GM12878 (cell line): ENCODE measurements around the gene MRPL39. TPM values are rescaled to one million over a fixed set of nuclear protein-coding genes. Genes with fewer than 3 reads are reported as not detected.

ENCODE experiments used
- ATAC-seq: fragments of 200-7000 bp; cut with Tn5 transposase; 3 replicates; pipeline ENCODE4 v1.9.1; 2020; ENCODE audit warnings: mild to moderate bottlenecking, moderate library complexity
- BruUV-seq: library from RNA; stranded (reverse); fragments of 400-500 nt; replicated peaks from 2 replicates; lab custom pipeline; 2021; lab: Mats Ljungman, UMichigan
- CTCF ChIA-PET: fragments of 300-600 bp; sonication (Branson Sonifier 250); formaldehyde crosslinking; extraction: SDS; loops from one replicate; lab custom pipeline; 2021; ENCODE audit warnings: inconsistent platforms; lab: Yijun Ruan, JAX
- POLR2A ChIA-PET: fragments of 350-600 bp; formaldehyde crosslinking; extraction: SDS; loops from one replicate; lab custom pipeline; 2021; ENCODE audit warnings: inconsistent platforms; lab: Charles Lee
- RAD21 ChIA-PET: fragments of 300-600 bp; sonication (Branson Sonifier 250); formaldehyde crosslinking; loops from one replicate; lab custom pipeline; 2023; ENCODE audit warnings: antibody characterized with exemption; ENCODE audit not compliant: unreplicated experiment; lab: Charles Lee
- SMC1A ChIA-PET: fragments of 300-600 bp; sonication (Branson Sonifier 250); formaldehyde crosslinking; loops from one replicate; lab custom pipeline; 2023; ENCODE audit not compliant: unreplicated experiment, uncharacterized antibody; lab: Charles Lee
- DNase-seq: peaks from one replicate; pipeline ENCODE4 v3.0.0-alpha.2; 2011; ENCODE audit warnings: low read depth, low spot score
- FAIRE-seq: peaks from 3 replicates; lab custom pipeline; 2011; peaks lifted over from hg19 to GRCh38; lab: Jason Lieb, UNC
- H2AFZ ChIP-seq: 2 replicates; pipeline ENCODE4 v1.6.0; 2011; ENCODE audit warnings: low read depth, low read length, control low read depth; ENCODE audit not compliant: control insufficient read depth
- H3K27ac ChIP-seq: 2 replicates; pipeline ENCODE4 v1.5.1; 2011; ENCODE audit warnings: control low read depth; ENCODE audit not compliant: control insufficient read depth, insufficient read depth
- H3K27me3 ChIP-seq, 2 experiments: replicated peaks in 1 of 2; 2 replicates each; pipeline versions ENCODE4 v1.6.0 to v1.6.1; 2011; ENCODE audit warnings: low read length in 1 of 2; ENCODE audit not compliant: control insufficient read depth in 2 of 2, insufficient read depth in 2 of 2
- H3K36me3 ChIP-seq, 2 experiments: 2 replicates each; pipeline ENCODE4 v1.5.1; 2011; ENCODE audit warnings: low read length in 1 of 2; ENCODE audit not compliant: control insufficient read depth in 2 of 2, insufficient read depth in 2 of 2
- H3K4me1 ChIP-seq: 2 replicates; pipeline ENCODE4 v1.6.1; 2011; ENCODE audit warnings: mild to moderate bottlenecking, low read length, moderate library complexity, mixed read lengths; ENCODE audit not compliant: control insufficient read depth, insufficient read depth
- H3K4me2 ChIP-seq: 2 replicates; pipeline ENCODE4 v1.6.0; 2011; ENCODE audit warnings: control low read depth; ENCODE audit not compliant: control insufficient read depth, insufficient read depth
- H3K4me3 ChIP-seq: fragments of 200-600 bp; sonication (generic); 2 replicates; pipeline ENCODE4 v1.5.1; 2016
- H3K79me2 ChIP-seq: 2 replicates; pipeline ENCODE4 v1.6.0; 2011; ENCODE audit warnings: low read length; ENCODE audit not compliant: control insufficient read depth, insufficient read depth
- H3K9ac ChIP-seq: 2 replicates; pipeline ENCODE4 v1.8.0; 2011; ENCODE audit warnings: low read length, control low read depth, mixed read lengths; ENCODE audit not compliant: control insufficient read depth, insufficient read depth
- H3K9me3 ChIP-seq: replicated peaks from 3 replicates; pipeline ENCODE4 v1.5.1; 2011; ENCODE audit warnings: mild to moderate bottlenecking, low read length; ENCODE audit not compliant: control insufficient read depth, insufficient read depth
- H4K20me1 ChIP-seq: 2 replicates; pipeline ENCODE4 v1.6.0; 2011; ENCODE audit not compliant: control insufficient read depth, insufficient read depth
- CBX5 ChIP-seq: sonication (generic); IDR thresholded peaks from 2 replicates; pipeline ENCODE4 v1.6.1; 2016; ENCODE audit warnings: low read depth, moderate library complexity, mild to moderate bottlenecking, inconsistent platforms
- NBN ChIP-seq: fragments of 450-650 bp; IDR thresholded peaks from 2 replicates; pipeline ENCODE4 v1.6.1; 2016
- TBL1XR1 ChIP-seq: IDR thresholded peaks from 2 replicates; pipeline ENCODE4 v1.6.1; 2012; ENCODE audit warnings: low read depth, low read length, improper control_type of control experiment
- WGBS: methylation state at CpG from one replicate; pipeline ENCODE4 v1.1.6; 2016; ENCODE audit warnings: low lambda C conversion rate; ENCODE audit not compliant: insufficient replicate concordance, insufficient coverage; ENCODE audit errors: missing lambda C conversion rate; 5-methylcytosine and 5-hydroxymethylcytosine counted together
- in situ Hi-C: fragments of 300-500 bp; cut with MboI; formaldehyde crosslinking; loops from 9 replicates; pipeline ENCODE4 v1.14.3; 2018; ENCODE audit warnings: mixed read lengths
- intact Hi-C: fragments of 100-400 bp; cut with micrococcal nuclease; formaldehyde crosslinking; loops from one replicate; pipeline ENCODE4 v1.14.2; 2022; ENCODE audit not compliant: unreplicated experiment
- polyA plus RNA-seq, 11 experiments: library from polyadenylated mRNA; depleted of rRNA in 4 of 11; unstranded in 6 of 11; stranded (reverse) in 5 of 11; fragments of >200 nt; fragmentation: Nextera tagmentation in 4 of 11; fragmentation: Illumina TruSeq in 1 of 11; extraction: Ambion mirVana in 4 of 11; extraction: Trizol in 1 of 11; gene quantifications; 1 replicate in 1 of 11; 2 replicates in 10 of 11; pipeline versions ENCODE4 v1.2.1 to v1.2.3, GENCODE V29; 2011 to 2016; ENCODE audit warnings: inconsistent platforms in 2 of 11, missing spikeins in 2 of 11, low read depth in 1 of 11
- total RNA-seq, 4 experiments: library from RNA; depleted of rRNA in 3 of 4; stranded (reverse); fragments of >200 nt in 3 of 4; fragmentation: Illumina TruSeq in 1 of 4; extraction: Trizol in 1 of 4; gene quantifications; 2 replicates each; pipeline versions ENCODE4 v1.2.1 to v1.2.3, GENCODE V29; 2013 to 2021
- TF ChIP-seq, protein P1 (sequence below): fragments of 450-650 bp; formaldehyde crosslinking; IDR thresholded peaks from 2 replicates; pipeline ENCODE4 v1.5.0; 2022; ENCODE audit warnings: mild to moderate bottlenecking, missing genetic modification characterization
- TF ChIP-seq, protein P2 (sequence below): fragments of 450-650 bp; IDR thresholded peaks from 2 replicates; pipeline ENCODE4 v1.6.1; 2017; ENCODE audit warnings: mild to moderate bottlenecking, moderate library complexity
- TF ChIP-seq, protein P3 (sequence below): fragments of 450-650 bp; IDR thresholded peaks from 2 replicates; pipeline ENCODE4 v1.6.1; 2017; ENCODE audit warnings: mild to moderate bottlenecking, low read depth, inconsistent platforms; ENCODE audit not compliant: poor library complexity, severe bottlenecking
- TF ChIP-seq, protein P4 (sequence below): IDR thresholded peaks from 2 replicates; pipeline ENCODE4 v1.6.1; 2012; ENCODE audit warnings: low read length, inconsistent platforms

Gene MRPL39
- total and polyA plus RNA-seq, 10 of the 15 experiments (the other 5 are each of a cell fraction or from before 2014, with no cell fraction given) = 68.8 to 292 (median 120) TPM

DNA sequence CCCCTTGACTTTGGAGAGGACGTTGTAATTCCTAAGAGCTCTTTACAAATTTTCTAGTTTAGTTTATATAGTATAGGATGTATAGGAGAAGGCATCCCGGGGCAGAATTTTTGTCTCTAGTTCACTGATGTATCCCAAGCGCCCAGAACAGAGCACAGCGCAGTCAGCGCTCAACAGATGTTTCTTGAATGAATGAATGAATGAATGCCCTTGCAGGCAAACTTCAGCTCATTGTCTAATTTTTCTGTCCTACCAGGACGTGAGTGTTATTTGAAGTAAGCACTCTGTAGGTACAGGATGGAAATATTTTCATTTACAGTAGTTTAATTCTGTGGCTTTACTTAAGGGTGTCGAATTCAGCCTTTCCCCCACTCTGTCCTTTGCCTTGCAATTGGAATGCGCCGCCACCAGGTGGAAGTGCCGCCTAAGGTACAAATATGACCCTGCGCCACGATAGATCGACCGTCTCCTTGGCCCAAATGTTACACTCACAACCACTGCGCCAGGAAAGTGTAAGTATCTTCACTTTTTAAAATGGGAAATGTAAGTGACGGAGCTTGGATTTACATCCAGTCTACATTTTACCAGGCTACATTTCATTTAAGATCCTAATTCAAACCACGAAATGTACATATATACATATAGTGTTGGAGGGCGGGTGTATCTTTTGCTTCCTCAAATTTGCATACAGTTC, 910 bp upstream of the MRPL39 start:
- intact Hi-C loops = loop anchor here (1.0 to 10.0 kb wide), 7 partner anchors 31 to 1109 kb away; partner anchors contain the start of gene JAM2
- POLR2A ChIA-PET = interaction anchor here (0.9 kb wide), 2 partner anchors 28 to 126 kb away, joined by 3 read pairs; partner anchors contain the start of genes ATP5PF and GABPA
- TF ChIP-seq, protein P1, sequence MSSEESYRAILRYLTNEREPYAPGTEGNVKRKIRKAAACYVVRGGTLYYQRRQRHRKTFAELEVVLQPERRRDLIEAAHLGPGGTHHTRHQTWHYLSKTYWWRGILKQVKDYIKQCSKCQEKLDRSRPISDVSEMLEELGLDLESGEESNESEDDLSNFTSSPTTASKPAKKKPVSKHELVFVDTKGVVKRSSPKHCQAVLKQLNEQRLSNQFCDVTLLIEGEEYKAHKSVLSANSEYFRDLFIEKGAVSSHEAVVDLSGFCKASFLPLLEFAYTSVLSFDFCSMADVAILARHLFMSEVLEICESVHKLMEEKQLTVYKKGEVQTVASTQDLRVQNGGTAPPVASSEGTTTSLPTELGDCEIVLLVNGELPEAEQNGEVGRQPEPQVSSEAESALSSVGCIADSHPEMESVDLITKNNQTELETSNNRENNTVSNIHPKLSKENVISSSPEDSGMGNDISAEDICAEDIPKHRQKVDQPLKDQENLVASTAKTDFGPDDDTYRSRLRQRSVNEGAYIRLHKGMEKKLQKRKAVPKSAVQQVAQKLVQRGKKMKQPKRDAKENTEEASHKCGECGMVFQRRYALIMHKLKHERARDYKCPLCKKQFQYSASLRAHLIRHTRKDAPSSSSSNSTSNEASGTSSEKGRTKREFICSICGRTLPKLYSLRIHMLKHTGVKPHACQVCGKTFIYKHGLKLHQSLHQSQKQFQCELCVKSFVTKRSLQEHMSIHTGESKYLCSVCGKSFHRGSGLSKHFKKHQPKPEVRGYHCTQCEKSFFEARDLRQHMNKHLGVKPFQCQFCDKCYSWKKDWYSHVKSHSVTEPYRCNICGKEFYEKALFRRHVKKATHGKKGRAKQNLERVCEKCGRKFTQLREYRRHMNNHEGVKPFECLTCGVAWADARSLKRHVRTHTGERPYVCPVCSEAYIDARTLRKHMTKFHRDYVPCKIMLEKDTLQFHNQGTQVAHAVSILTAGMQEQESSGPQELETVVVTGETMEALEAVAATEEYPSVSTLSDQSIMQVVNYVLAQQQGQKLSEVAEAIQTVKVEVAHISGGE (CRISPR knock-in tag) = no peak
- TF ChIP-seq TBL1XR1 = 0 out of 2 replicates have a peak, but pooled peaks have one; percentile 30
- TF ChIP-seq, protein P2, sequence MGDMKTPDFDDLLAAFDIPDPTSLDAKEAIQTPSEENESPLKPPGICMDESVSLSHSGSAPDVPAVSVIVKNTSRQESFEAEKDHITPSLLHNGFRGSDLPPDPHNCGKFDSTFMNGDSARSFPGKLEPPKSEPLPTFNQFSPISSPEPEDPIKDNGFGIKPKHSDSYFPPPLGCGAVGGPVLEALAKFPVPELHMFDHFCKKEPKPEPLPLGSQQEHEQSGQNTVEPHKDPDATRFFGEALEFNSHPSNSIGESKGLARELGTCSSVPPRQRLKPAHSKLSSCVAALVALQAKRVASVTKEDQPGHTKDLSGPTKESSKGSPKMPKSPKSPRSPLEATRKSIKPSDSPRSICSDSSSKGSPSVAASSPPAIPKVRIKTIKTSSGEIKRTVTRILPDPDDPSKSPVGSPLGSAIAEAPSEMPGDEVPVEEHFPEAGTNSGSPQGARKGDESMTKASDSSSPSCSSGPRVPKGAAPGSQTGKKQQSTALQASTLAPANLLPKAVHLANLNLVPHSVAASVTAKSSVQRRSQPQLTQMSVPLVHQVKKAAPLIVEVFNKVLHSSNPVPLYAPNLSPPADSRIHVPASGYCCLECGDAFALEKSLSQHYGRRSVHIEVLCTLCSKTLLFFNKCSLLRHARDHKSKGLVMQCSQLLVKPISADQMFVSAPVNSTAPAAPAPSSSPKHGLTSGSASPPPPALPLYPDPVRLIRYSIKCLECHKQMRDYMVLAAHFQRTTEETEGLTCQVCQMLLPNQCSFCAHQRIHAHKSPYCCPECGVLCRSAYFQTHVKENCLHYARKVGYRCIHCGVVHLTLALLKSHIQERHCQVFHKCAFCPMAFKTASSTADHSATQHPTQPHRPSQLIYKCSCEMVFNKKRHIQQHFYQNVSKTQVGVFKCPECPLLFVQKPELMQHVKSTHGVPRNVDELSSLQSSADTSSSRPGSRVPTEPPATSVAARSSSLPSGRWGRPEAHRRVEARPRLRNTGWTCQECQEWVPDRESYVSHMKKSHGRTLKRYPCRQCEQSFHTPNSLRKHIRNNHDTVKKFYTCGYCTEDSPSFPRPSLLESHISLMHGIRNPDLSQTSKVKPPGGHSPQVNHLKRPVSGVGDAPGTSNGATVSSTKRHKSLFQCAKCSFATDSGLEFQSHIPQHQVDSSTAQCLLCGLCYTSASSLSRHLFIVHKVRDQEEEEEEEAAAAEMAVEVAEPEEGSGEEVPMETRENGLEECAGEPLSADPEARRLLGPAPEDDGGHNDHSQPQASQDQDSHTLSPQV = no peak
- TF ChIP-seq, protein P3, sequence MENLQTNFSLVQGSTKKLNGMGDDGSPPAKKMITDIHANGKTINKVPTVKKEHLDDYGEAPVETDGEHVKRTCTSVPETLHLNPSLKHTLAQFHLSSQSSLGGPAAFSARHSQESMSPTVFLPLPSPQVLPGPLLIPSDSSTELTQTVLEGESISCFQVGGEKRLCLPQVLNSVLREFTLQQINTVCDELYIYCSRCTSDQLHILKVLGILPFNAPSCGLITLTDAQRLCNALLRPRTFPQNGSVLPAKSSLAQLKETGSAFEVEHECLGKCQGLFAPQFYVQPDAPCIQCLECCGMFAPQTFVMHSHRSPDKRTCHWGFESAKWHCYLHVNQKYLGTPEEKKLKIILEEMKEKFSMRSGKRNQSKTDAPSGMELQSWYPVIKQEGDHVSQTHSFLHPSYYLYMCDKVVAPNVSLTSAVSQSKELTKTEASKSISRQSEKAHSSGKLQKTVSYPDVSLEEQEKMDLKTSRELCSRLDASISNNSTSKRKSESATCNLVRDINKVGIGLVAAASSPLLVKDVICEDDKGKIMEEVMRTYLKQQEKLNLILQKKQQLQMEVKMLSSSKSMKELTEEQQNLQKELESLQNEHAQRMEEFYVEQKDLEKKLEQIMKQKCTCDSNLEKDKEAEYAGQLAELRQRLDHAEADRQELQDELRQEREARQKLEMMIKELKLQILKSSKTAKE = peak; percentile 49
- TF ChIP-seq, protein P4, sequence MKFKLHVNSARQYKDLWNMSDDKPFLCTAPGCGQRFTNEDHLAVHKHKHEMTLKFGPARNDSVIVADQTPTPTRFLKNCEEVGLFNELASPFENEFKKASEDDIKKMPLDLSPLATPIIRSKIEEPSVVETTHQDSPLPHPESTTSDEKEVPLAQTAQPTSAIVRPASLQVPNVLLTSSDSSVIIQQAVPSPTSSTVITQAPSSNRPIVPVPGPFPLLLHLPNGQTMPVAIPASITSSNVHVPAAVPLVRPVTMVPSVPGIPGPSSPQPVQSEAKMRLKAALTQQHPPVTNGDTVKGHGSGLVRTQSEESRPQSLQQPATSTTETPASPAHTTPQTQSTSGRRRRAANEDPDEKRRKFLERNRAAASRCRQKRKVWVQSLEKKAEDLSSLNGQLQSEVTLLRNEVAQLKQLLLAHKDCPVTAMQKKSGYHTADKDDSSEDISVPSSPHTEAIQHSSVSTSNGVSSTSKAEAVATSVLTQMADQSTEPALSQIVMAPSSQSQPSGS = 0 out of 2 replicates have a peak, but pooled peaks have one; percentile 36
- 0 out of 2 replicates have a peak, but pooled peaks have one; percentile 38 for TF ChIP-seq CBX5
- 0 out of 2 replicates have a peak, but pooled peaks have one; percentile 16 for TF ChIP-seq NBN

More for the DNA sequence above, 910 bp upstream of the MRPL39 start:
- H3K9ac ChIP-seq = peak overlapping the region; percentile 52
- H4K20me1 ChIP-seq = no peaks in the 10 kb centered on the region
- no TSS peak for BruUV-seq
- FAIRE-seq (peak; percentile 95), ATAC-seq (peak; percentile 86), DNase-seq (peak; percentile 67)
- RAD21 ChIA-PET = interaction anchor here (0.6 to 2.9 kb wide), 30 partner anchors 9 to 563 kb away, joined by 3 to 15 read pairs (median 4); partner anchors contain the start of genes APP, ATP5PF, GABPA and JAM2
- in situ Hi-C loops = loop anchor here (5.0 to 10.0 kb wide), 5 partner anchors 99 to 1109 kb away; partner anchors contain the start of genes ATP5PF and GABPA
- WGBS = 1% methylated on average over 18 of the region's 18 CpGs
- peaks cover 32% of the 10 kb centered on the region for H3K79me2 ChIP-seq
- peak overlapping the region; percentile 93 for H2AFZ ChIP-seq
- CTCF ChIA-PET = interaction anchor here (0.7 to 5.1 kb wide), 47 partner anchors 9 to 1109 kb away, joined by 3 to 70 read pairs (median 4); partner anchors contain the start of genes ATP5PF, GABPA and JAM2
- no peaks in the 10 kb centered on the region; the same call in 2 of the 3 replicates for H3K9me3 ChIP-seq
- H3K27ac ChIP-seq = no peak overlapping the region; the same call in 1 of the 2 replicates
- H3K27me3 ChIP-seq = no peaks in the 10 kb centered on the region
- H3K4me1 ChIP-seq = peaks cover 9% of the 10 kb centered on the region; the same call in 1 of the 2 replicates
- SMC1A ChIA-PET = interaction anchor here (0.5 to 5.5 kb wide), 23 partner anchors 9 to 560 kb away, joined by 3 to 51 read pairs (median 4); no protein-coding TSS in a partner anchor
- peak overlapping the region; percentile 88 for H3K4me2 ChIP-seq
- peak overlapping the region; percentile 94 for H3K4me3 ChIP-seq
- peaks cover 0 to 17% of the 10 kb centered on the region in 2 experiments; a peak in 2 of 4 replicates for H3K36me3 ChIP-seq
